PC-3 (cell line): ENCODE results near the gene HNRNPA3. TPM values are rescaled to one million over a fixed set of nuclear protein-coding genes. Genes with fewer than 3 reads are reported as not detected.
"Not testable (repeated sequence)": the region's sequence is repeated elsewhere in the genome, so short reads cannot be mapped to it uniquely, and the experiment has no call there.

Experiments used
- ATAC-seq: fragments of 200-7000 bp; cut with Tn5 transposase; 2 replicates; pipeline ENCODE4 v1.9.1; 2020; ENCODE audit warnings: mild to moderate bottlenecking, moderate library complexity
- BruUV-seq: library from RNA; stranded (reverse); fragments of 400-500 nt; replicated peaks from 2 replicates; lab custom pipeline; 2021; lab: Mats Ljungman, UMichigan
- CTCF ChIA-PET: fragments of 300-600 bp; sonication (Branson Sonifier 250); formaldehyde crosslinking; loops from one replicate; lab custom pipeline; 2022; ENCODE audit warnings: antibody characterized with exemption; lab: Charles Lee
- POLR2A ChIA-PET: fragments of 300-600 bp; sonication (Branson Sonifier 250); formaldehyde crosslinking; loops from one replicate; lab custom pipeline; 2022; ENCODE audit warnings: antibody characterized with exemption; ENCODE audit not compliant: unreplicated experiment; lab: Charles Lee
- DNase-seq: peaks from one replicate; pipeline ENCODE4 v3.0.0-alpha.2; 2015
- H2AFZ ChIP-seq: fragments of 300-600 bp; sonication (generic); 2 replicates; pipeline ENCODE4 v1.6.0; 2016; ENCODE audit warnings: antibody characterized with exemption, low read length
- H3F3A ChIP-seq: fragments of 300-600 bp; sonication (generic); one replicate; pipeline ENCODE4 v1.6.0; 2017; ENCODE audit warnings: antibody characterized with exemption, low read length, control low read depth, mild to moderate bottlenecking; ENCODE audit not compliant: unreplicated experiment
- H3K27ac ChIP-seq: fragments of 300-600 bp; sonication (generic); 2 replicates; pipeline ENCODE4 v1.5.1; 2016; ENCODE audit warnings: mild to moderate bottlenecking, low read length
- H3K27me3 ChIP-seq: fragments of 300-600 bp; sonication (generic); 2 replicates; pipeline ENCODE4 v1.6.1; 2016; ENCODE audit warnings: low read length, mixed read lengths
- H3K36me3 ChIP-seq: fragments of 300-600 bp; sonication (generic); 2 replicates; pipeline ENCODE4 v1.6.1; 2016; ENCODE audit warnings: low read depth, mixed run types, low read length, mixed read lengths
- H3K4me1 ChIP-seq: fragments of 300-600 bp; sonication (generic); 2 replicates; pipeline ENCODE4 v1.5.1; 2016; ENCODE audit warnings: low read length; ENCODE audit not compliant: insufficient read depth
- H3K4me2 ChIP-seq: fragments of 300-600 bp; sonication (generic); 2 replicates; pipeline ENCODE4 v1.6.0; 2016; ENCODE audit warnings: low read length
- H3K4me3 ChIP-seq: fragments of 300-600 bp; sonication (generic); 2 replicates; pipeline ENCODE4 v1.5.1; 2016; ENCODE audit warnings: mild to moderate bottlenecking, low read length, mixed read lengths
- H3K79me2 ChIP-seq: fragments of 300-600 bp; sonication (generic); 2 replicates; pipeline ENCODE4 v1.6.1; 2017; ENCODE audit warnings: low read length, mixed read lengths
- H3K9ac ChIP-seq: fragments of 300-600 bp; sonication (generic); 2 replicates; pipeline ENCODE4 v1.6.0; 2016; ENCODE audit warnings: mild to moderate bottlenecking, low read length
- H3K9me2 ChIP-seq: fragments of 300-600 bp; sonication (generic); replicated peaks from 2 replicates; pipeline ENCODE4 v1.6.1; 2016; ENCODE audit warnings: mixed run types, low read length, mixed read lengths
- H3K9me3 ChIP-seq: fragments of 300-600 bp; sonication (generic); 2 replicates; pipeline ENCODE4 v1.6.1; 2016; ENCODE audit warnings: low read length, mixed read lengths
- H4K20me1 ChIP-seq: fragments of 300-600 bp; sonication (generic); 2 replicates; pipeline ENCODE4 v1.6.1; 2016; ENCODE audit warnings: low read length, mixed read lengths
- EZH2 ChIP-seq: fragments of 300-600 bp; sonication (generic); IDR thresholded peaks from one replicate; pipeline ENCODE4 v1.6.1; 2017; ENCODE audit warnings: antibody characterized with exemption, mild to moderate bottlenecking, low read length; ENCODE audit not compliant: unreplicated experiment
- EZH2phosphoT487 ChIP-seq: fragments of 300-600 bp; sonication (generic); IDR thresholded peaks from 2 replicates; pipeline ENCODE4 v1.6.1; 2018; ENCODE audit warnings: mild to moderate bottlenecking, antibody characterized with exemption, low read length, borderline replicate concordance
- intact Hi-C: fragments of 100-400 bp; cut with micrococcal nuclease; formaldehyde crosslinking; loops from 2 replicates; pipeline ENCODE4 v1.9.0; 2023
- total RNA-seq: library from RNA; depleted of rRNA; stranded (reverse); fragments of >200 nt; gene quantifications from 2 replicates; pipeline ENCODE4 v1.2.3, GENCODE V29; 2014
- TF ChIP-seq, protein P1 (sequence below): fragments of 300-600 bp; sonication (generic); conservative IDR thresholded peaks from 2 replicates; pipeline ENCODE4 v1.5.1; 2017; ENCODE audit warnings: antibody characterized with exemption, low read depth, mild to moderate bottlenecking, low read length

The HNRNPA3 gene
- total RNA-seq, 1 experiment from 2014 or later, result 50.3 TPM

DNA sequence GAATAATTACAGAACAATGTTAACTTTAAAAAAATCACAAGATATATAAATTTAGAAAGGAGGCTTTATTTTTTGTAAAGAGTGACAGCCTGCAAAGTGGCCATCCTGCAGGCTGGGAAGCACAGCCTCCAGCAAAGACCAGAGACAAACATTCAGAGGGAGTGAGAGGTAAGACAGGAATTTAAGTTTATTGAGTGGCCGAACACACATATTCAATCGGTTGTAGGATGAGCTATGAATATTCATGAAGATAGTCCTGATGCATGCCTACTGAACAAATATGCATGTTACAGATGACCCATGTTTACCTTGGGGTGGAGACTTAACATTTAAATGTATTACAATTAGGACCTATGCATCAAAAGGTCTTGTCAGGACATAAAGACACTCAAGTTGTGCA, 33.4 kb upstream of the HNRNPA3 start:
- Histone ChIP-seq H3K9me2 (no peaks in the 10 kb centered on the region), H3K9me3 (no peaks in the 10 kb centered on the region), H3K4me1 (peaks cover 8% of the 10 kb centered on the region), H3K9ac (no peak overlapping the region), H3K27ac (no peak overlapping the region), H3K4me3 (no peak overlapping the region), H2AFZ (no peak overlapping the region), H3K27me3 (no peaks in the 10 kb centered on the region), H3F3A (no peaks in the 10 kb centered on the region), H3K4me2 (no peak overlapping the region), H4K20me1 (no peaks in the 10 kb centered on the region), H3K79me2 (no peaks in the 10 kb centered on the region), H3K36me3 (no peaks in the 10 kb centered on the region)
- BruUV-seq, result no TSS peak
- intact Hi-C loops, result no loop called here
- no peak for DNase-seq
- TF ChIP-seq, protein P1, sequence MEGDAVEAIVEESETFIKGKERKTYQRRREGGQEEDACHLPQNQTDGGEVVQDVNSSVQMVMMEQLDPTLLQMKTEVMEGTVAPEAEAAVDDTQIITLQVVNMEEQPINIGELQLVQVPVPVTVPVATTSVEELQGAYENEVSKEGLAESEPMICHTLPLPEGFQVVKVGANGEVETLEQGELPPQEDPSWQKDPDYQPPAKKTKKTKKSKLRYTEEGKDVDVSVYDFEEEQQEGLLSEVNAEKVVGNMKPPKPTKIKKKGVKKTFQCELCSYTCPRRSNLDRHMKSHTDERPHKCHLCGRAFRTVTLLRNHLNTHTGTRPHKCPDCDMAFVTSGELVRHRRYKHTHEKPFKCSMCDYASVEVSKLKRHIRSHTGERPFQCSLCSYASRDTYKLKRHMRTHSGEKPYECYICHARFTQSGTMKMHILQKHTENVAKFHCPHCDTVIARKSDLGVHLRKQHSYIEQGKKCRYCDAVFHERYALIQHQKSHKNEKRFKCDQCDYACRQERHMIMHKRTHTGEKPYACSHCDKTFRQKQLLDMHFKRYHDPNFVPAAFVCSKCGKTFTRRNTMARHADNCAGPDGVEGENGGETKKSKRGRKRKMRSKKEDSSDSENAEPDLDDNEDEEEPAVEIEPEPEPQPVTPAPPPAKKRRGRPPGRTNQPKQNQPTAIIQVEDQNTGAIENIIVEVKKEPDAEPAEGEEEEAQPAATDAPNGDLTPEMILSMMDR, result no peak
- no peak for TF ChIP-seq EZH2
- no peak for TF ChIP-seq EZH2phosphoT487
- POLR2A ChIA-PET, result no interaction called here
- CTCF ChIA-PET, result no interaction called here
- no peak for ATAC-seq

DNA sequence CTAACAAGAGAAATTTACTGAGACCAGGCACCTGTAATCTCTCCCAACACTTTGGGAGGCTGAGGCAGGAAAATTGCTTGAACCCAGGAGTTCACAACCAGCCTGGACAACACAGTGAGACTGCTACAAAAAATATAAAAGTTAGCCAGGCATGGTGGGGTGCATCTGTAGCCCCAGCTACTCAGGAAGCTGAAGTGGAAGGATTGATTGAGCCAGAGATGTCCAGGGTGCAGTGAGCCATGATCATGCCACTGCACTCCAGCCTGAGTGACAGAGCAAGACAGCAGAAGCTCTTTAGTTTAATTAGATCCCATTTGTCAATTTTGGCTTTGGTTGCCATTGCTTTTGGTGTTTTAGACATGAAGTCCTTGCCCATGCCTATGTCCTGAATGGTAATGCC, 32.9 kb upstream of the HNRNPA3 start:
- intact Hi-C loops, H3K4me3 ChIP-seq, H3K9ac ChIP-seq, BruUV-seq, H3K4me2 ChIP-seq, H3K4me1 ChIP-seq, H3K9me3 ChIP-seq, DNase-seq, H2AFZ ChIP-seq, H3K79me2 ChIP-seq, ATAC-seq, H3K36me3 ChIP-seq, H3K27ac ChIP-seq, H3K27me3 ChIP-seq, H4K20me1 ChIP-seq, POLR2A ChIA-PET, CTCF ChIA-PET, H3K9me2 ChIP-seq, H3F3A ChIP-seq: not testable (repeated sequence)

DNA sequence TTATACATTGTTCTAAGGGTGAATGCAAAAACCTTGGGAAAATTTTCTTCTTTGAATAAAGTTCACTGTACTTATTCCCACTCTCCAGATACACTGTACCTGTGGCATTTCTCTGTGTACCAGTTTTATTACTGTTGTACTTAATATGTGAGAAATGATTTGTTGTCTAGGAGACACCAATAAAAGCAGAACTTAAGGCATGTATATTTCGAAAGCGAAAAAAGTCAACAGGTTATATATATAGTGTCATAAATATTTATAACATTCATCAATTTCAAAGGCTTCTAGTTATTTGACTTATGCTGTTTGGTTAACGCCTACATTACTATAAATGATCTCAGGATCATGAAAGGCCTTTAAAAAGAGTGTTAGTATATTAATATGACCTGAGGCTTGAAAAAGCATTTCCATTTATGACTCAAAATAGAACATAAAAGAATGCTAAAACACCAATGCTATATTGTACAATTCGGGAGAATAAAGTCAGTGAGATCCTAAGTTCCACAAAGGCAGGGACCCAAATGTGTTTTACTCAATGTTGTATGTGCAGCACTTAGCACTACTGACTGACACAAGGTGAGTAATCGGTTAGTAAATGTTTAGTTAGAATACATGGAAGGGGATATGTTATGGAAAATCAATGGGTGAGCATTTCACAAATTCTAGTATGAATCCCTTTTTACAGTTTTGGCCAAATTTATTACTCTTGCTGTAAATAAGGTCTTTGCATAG, 32.2 kb upstream of the HNRNPA3 start:
- H3K79me2 ChIP-seq, result no peaks in the 10 kb centered on the region
- ChIA-PET CTCF (no interaction called here), POLR2A (no interaction called here)
- no peaks in the 10 kb centered on the region for H3K9me3 ChIP-seq
- DNase-seq, result peak; percentile 29
- ATAC-seq, result peak; percentile 54
- TF ChIP-seq EZH2phosphoT487 (no peak), EZH2 (no peak)
- TF ChIP-seq, protein P1, result no peak
- no peaks in the 10 kb centered on the region for H3K9me2 ChIP-seq
- no TSS peak for BruUV-seq
- no peak overlapping the region for H3K4me3 ChIP-seq
- H3K9ac ChIP-seq, result no peak overlapping the region
- H3K4me1 ChIP-seq, result peaks cover 8% of the 10 kb centered on the region
- no peak overlapping the region for H3K4me2 ChIP-seq
- H4K20me1 ChIP-seq, result no peaks in the 10 kb centered on the region
- no peak overlapping the region for H2AFZ ChIP-seq
- no peaks in the 10 kb centered on the region for H3K27me3 ChIP-seq
- intact Hi-C loops, result no loop called here
- H3K36me3 ChIP-seq, result no peaks in the 10 kb centered on the region
- H3F3A ChIP-seq, result no peaks in the 10 kb centered on the region
- no peak overlapping the region for H3K27ac ChIP-seq
